B cell (primary cell): ENCODE results near the gene ZNF532.

Experiments used
- EZH2 ChIP-seq: IDR thresholded peaks from 2 replicates; pipeline ENCODE4 v1.6.1; 2012; ENCODE audit warnings: borderline replicate concordance, low read depth, mild to moderate bottlenecking, moderate library complexity, low read length; ENCODE audit not compliant: insufficient read depth, poor library complexity, severe bottlenecking
- TF ChIP-seq, protein P1 (sequence below): fragments of 200-600 bp; IDR thresholded peaks from one replicate; pipeline ENCODE4 v1.8.0; 2022; ENCODE audit warnings: antibody characterized with exemption, mild to moderate bottlenecking

DNA sequence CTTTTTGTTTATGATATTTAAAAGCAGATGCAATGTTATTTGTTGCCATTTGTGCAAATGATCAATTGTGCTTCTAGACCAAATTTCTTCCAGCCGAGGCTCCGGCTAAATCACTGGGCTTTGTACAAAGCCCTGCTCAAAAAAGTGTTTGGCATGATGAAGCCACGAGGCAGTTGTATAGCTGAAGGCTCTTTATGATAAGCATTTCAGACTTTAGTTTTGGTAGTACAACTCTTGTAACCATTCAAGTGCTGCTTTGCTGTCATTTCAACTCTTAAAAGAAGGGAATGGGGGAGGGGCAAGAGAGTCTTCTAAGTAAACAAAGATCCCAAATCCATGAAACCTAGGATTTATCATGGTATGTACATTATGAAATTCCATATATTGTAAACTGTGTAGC, 3.3 kb upstream of the ZNF532 start:
- TF ChIP-seq, protein P1, sequence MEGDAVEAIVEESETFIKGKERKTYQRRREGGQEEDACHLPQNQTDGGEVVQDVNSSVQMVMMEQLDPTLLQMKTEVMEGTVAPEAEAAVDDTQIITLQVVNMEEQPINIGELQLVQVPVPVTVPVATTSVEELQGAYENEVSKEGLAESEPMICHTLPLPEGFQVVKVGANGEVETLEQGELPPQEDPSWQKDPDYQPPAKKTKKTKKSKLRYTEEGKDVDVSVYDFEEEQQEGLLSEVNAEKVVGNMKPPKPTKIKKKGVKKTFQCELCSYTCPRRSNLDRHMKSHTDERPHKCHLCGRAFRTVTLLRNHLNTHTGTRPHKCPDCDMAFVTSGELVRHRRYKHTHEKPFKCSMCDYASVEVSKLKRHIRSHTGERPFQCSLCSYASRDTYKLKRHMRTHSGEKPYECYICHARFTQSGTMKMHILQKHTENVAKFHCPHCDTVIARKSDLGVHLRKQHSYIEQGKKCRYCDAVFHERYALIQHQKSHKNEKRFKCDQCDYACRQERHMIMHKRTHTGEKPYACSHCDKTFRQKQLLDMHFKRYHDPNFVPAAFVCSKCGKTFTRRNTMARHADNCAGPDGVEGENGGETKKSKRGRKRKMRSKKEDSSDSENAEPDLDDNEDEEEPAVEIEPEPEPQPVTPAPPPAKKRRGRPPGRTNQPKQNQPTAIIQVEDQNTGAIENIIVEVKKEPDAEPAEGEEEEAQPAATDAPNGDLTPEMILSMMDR, result no peak
- no peak for TF ChIP-seq EZH2
